HEK293 (cell line): ENCODE data around the gene TTLL3.

ENCODE experiments used
- CTCF ChIP-seq: fragments of 450-650 bp; formaldehyde crosslinking; IDR thresholded peaks from 2 replicates; pipeline ENCODE4 v1.5.1; 2016; ENCODE audit warnings: missing biosample characterization, missing genetic modification characterization
- EGR2 ChIP-seq: fragments of 450-650 bp; formaldehyde crosslinking; IDR thresholded peaks from 2 replicates; pipeline ENCODE4 v1.5.1; 2016; ENCODE audit warnings: low read depth, missing biosample characterization, missing genetic modification characterization
- KLF16 ChIP-seq: fragments of 450-650 bp; formaldehyde crosslinking; IDR thresholded peaks from 2 replicates; pipeline ENCODE4 v1.5.1; 2017; ENCODE audit warnings: missing biosample characterization, missing genetic modification characterization
- KLF8 ChIP-seq: fragments of 450-650 bp; formaldehyde crosslinking; IDR thresholded peaks from 2 replicates; pipeline ENCODE4 v1.5.1; 2016; ENCODE audit warnings: missing biosample characterization, missing genetic modification characterization
- REST ChIP-seq: fragments of 450-650 bp; formaldehyde crosslinking; IDR thresholded peaks from 2 replicates; pipeline ENCODE4 v1.5.1; 2016; ENCODE audit warnings: missing biosample characterization, missing genetic modification characterization
- SP7 ChIP-seq: fragments of 450-650 bp; formaldehyde crosslinking; IDR thresholded peaks from 2 replicates; pipeline ENCODE4 v1.5.1; 2016; ENCODE audit warnings: missing biosample characterization, missing genetic modification characterization
- YY1 ChIP-seq: fragments of 450-650 bp; formaldehyde crosslinking; IDR thresholded peaks from 2 replicates; pipeline ENCODE4 v1.5.1; 2018; ENCODE audit warnings: missing biosample characterization, missing genetic modification characterization
- ZBTB26 ChIP-seq: fragments of 450-650 bp; formaldehyde crosslinking; optimal IDR thresholded peaks from 2 replicates; pipeline ENCODE3; 2016; ENCODE audit warnings: missing biosample characterization, mild to moderate bottlenecking, missing genetic modification characterization
- ZNF501 ChIP-seq: fragments of 450-650 bp; formaldehyde crosslinking; IDR thresholded peaks from 2 replicates; pipeline ENCODE4 v1.5.1; 2016; ENCODE audit warnings: missing biosample characterization, missing genetic modification characterization
- ZNF596 ChIP-seq: fragments of 450-650 bp; IDR thresholded peaks from 2 replicates; pipeline ENCODE4 v1.5.0; 2018; ENCODE audit warnings: missing biosample characterization, mild to moderate bottlenecking, missing genetic modification characterization, moderate library complexity
- ZNF626 ChIP-seq: fragments of 450-650 bp; sonication (Bioruptor Pico); formaldehyde crosslinking; IDR thresholded peaks from 2 replicates; pipeline ENCODE4 v1.5.1; 2018; ENCODE audit warnings: missing biosample characterization, missing genetic modification characterization, inconsistent platforms
- ZNF629 ChIP-seq: fragments of 450-650 bp; formaldehyde crosslinking; IDR thresholded peaks from 2 replicates; pipeline ENCODE4 v1.5.1; 2017; ENCODE audit warnings: missing biosample characterization, missing genetic modification characterization

DNA sequence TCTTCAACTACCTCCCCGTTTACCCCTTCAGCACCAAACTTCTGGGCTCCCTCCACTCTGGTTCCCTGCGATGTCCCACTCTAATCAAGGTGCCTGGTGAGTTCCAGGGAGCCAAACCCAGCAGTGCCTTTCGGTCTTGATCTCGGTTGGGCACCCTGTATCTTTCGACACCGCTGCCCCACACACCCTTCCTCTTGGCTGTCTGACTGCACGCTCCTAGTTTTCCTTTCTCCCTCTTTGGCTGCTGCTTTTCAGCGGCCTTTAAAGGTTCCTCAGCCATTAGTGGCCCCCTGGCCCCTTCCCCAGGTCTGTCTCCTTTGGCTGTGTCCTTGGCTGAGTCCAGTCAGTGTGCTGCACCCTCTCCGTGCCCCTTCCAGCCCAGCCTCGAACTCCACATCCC lies 784 bp downstream of the TTLL3 start:
- TF ChIP-seq ZNF626 (tag by site-specific recombination), result no peak
- TF ChIP-seq KLF8 (tag by site-specific recombination), result no peak
- TF ChIP-seq EGR2 (tag by site-specific recombination), result no peak
- no peak for TF ChIP-seq CTCF (tag by site-specific recombination)
- TF ChIP-seq REST (tag by site-specific recombination), result no peak
- TF ChIP-seq ZNF596, result no peak
- TF ChIP-seq YY1 (tag by site-specific recombination), result no peak
- TF ChIP-seq ZNF629 (tag by site-specific recombination), result no peak
- no peak for TF ChIP-seq ZBTB26 (tag by site-specific recombination)
- no peak for TF ChIP-seq ZNF501 (tag by site-specific recombination)
- TF ChIP-seq SP7 (tag by site-specific recombination), result no peak
- TF ChIP-seq KLF16 (tag by site-specific recombination), result no peak
